AG10803 (cell line): ENCODE results near the gene MRGPRG.

Source experiments
- DNase-seq: peaks from one replicate; pipeline ENCODE4 v3.0.0; 2010; ENCODE audit warnings: low read depth
- H3K4me3 ChIP-seq: 2 replicates; pipeline ENCODE4 v1.5.1; 2011; ENCODE audit warnings: mild to moderate bottlenecking, low read length, control low read depth
- TF ChIP-seq, protein P1 (sequence below): conservative IDR thresholded peaks from 2 replicates; pipeline ENCODE4 v1.5.1; 2011; ENCODE audit warnings: mild to moderate bottlenecking, low read length, control low read depth, inconsistent platforms

Gene MRGPRG

DNA sequence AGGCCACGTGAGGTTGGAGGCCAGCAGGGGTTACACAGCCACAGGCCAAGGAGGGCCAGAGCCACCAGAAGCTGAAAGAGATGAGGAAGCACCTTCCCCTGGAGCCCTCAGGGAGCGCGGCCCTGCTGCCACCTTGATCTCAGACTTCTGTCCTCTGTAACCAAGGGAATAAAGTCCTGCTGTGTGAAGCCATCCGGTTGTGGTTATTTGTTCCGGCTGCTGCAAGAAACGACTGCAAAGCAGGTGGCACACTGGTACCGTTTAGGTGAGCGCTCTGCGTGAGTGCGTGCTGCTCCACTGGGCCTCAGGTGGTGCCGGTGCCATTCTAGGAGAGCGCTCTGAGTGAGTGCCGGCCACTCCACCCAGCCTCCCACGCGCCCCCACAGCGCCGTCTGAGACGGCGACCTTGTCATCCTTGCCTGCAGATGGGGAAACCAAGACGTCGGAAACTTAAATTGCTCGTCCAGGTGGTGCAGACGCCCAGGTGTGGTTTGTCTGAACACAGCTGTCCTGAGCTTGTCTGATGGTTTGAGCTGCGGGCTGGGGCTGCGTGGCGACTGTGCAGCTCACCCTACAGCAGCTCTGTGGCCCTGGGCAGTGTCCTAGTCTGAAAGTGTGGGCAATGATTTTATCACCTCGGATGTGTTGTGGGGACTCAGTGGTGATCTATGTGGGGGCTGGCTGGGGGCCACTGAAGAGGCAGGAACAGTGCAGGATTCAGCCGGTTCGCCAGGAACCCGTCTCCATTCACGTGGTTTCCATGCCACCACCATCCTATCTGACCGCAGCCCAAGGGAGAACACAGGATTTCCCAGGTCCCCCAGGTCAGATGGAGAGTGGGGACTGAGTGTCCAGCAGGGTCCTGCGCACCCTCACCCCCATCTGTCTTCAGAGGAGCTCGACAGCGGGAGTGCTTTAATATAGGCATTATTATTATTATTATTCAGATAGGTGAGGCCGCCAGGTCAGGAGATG, 4.6 kb upstream of the MRGPRG start:
- TF ChIP-seq, protein P1, sequence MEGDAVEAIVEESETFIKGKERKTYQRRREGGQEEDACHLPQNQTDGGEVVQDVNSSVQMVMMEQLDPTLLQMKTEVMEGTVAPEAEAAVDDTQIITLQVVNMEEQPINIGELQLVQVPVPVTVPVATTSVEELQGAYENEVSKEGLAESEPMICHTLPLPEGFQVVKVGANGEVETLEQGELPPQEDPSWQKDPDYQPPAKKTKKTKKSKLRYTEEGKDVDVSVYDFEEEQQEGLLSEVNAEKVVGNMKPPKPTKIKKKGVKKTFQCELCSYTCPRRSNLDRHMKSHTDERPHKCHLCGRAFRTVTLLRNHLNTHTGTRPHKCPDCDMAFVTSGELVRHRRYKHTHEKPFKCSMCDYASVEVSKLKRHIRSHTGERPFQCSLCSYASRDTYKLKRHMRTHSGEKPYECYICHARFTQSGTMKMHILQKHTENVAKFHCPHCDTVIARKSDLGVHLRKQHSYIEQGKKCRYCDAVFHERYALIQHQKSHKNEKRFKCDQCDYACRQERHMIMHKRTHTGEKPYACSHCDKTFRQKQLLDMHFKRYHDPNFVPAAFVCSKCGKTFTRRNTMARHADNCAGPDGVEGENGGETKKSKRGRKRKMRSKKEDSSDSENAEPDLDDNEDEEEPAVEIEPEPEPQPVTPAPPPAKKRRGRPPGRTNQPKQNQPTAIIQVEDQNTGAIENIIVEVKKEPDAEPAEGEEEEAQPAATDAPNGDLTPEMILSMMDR = no peak
- no peak overlapping the region for H3K4me3 ChIP-seq
- DNase-seq = no peak

DNA sequence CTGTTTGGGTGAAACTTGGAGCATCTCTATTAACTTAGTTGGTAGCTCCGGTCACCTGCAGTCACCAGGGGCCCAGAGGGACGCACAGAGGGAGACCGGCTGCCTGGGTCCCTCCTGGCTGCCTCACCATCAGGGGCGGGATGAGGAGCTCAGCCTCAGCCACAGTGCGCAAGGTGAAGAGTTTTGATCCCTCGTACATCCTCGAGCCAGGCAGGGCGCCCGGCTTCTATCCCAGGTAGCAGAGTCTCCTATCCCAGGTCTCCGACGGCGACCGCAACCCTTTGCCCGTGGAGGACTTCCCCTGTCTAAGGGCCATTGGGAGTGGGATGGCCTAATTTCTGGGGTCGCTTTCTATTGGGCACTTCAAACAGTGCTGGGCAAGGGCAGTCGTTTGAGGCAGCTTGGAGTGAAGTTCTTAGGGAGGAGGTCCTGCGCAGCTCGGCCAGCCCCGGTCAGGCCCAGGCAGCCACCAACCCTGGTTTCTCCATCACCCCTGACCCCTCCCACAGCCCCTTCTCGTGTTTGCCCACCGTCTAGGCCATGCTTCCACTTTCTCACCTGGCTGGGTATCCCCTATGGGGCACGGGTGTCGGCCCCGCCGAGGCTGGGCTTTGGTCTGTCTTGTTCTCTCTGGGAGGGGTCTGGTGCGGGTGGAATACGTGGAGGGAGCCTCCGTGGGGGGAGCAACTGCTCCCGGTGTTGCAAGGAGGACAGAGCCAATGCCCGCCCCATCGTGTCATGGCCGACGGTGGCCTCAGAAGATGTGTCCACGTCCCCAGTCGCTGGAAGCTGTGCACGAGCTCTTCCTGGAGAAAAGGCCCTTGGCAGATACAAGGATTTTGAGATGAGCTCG, 3.6 kb upstream of the MRGPRG start:
- DNase-seq = no peak
- no peak overlapping the region for H3K4me3 ChIP-seq
- TF ChIP-seq, protein P1 = no peak

DNA sequence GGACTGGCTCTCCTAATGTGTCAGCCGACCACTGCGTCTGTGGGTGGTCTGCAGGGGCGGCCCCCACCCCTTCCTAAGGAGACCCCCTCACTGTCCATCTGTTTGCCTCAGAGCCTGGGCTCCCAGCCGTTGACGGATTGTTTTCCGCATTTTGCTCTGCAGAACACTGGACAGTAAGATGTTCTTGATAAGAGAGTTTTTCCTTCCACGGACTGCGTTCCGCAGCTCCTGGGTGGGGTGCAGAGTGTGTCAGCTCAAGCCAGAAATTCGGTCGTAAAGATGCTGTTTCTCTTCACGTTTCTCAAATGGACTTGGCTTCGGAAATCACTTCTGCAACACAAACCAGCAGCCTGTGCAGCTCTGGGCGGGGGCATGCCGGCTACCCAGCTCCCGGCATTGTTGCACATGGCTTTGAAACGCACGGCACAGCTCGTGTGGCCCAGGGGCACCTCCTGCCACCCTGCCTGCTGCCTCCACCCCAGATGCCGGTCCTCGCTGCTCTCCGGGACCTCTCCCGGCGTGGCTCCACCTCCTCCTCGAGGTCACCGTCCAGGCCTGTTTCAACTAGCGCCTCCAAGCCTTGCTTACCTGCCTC, 2.9 kb upstream of the MRGPRG start:
- TF ChIP-seq, protein P1 = no peak
- no peak for DNase-seq
- no peak overlapping the region for H3K4me3 ChIP-seq

DNA sequence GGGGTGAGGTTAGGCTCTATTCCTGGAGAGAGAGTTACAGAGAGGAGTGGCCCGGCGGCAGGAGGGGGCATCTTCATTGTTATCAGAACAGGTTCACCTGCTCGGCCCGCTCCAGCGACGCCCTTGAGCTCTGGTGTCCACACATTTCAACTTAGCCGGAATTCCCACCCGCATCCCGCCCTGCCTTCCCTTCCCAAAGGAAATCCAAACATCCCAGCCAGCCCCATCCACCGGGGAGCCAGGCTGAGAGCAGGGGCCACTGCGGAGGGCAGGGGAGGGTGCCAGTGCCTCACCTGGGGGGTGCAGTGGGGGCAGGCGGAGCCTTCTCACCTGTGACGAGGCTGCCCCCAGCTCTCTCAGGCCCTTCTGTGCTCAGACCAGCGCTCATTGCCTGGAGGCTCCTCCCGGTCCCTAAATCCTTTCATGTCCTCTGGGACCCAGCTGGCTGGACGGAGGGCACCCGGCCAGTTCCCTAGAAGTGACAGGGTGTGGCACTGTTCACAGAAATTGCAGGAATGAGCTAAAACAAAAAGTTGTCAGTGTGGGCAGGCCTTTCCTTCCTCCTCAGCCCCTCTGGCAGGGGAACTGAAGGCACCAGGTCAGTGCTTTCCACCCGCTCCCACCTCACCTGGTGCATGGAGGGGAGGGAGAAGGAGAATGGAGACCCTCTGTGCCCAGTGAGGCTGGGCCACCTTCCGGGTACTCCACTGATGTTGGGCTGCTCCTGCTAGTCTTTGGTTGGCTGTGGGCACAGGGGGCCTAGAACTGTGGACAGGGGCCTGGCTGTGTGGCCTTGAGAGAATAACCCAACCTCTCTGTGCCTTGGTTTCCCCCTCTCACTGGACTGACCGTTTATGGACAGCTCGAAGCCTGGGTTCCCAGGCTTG, 2.2 kb upstream of the MRGPRG start:
- DNase-seq = no peak
- no peak overlapping the region for H3K4me3 ChIP-seq
- TF ChIP-seq, protein P1 = no peak

DNA sequence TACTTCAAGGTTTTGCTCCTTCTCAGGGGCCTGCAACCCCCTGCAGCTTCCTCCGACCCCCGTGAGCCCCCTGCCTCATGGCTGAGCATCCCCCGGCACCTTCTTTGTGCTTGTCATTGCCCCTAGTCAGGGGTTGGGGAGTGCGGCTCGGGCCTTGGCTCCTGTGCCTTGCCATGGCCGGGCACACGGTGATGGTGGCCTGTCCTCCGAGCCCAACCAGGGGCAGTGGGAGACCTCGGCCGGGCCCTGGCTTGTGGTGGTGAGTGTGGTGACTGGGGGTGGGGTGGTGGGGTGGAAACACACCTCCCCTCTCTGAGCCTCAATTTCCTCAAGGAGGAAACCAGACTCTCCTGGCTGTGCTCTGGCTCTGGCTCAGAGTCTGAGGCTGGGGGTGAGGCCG, 1.5 kb upstream of the MRGPRG start:
- DNase-seq = no peak
- H3K4me3 ChIP-seq = no peak overlapping the region
- TF ChIP-seq, protein P1 = no peak

DNA sequence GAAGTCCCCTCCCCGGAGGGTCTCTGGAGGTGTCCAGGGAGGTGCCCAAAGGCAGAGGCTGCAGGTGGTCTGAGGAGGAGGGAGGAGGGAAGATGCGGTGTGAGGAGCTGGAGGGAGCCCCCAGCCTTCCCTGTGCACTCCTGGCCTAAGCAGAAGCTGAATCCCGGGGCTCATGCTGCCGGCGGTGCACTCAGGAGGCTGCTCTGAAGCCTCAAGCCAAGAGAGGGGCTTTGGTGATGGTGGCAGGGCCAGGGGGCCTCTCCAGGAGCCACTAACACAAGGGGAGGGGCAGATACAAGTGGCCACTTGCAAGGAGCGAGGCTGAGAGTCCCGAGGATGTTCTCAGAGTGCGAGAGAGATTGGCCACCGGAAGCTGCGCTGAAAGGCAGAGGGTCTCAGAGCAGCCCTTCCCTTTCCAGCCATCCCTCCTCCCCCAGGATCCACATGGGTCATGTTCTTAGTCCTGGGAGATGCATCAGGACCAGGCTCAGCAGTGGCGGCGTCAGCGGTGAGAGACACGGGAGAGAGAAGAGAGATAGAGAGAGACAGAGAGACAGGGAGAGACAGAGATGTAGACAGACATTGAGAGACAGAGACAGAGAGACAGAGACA, 774 bp upstream of the MRGPRG start:
- H3K4me3 ChIP-seq = no peak overlapping the region
- TF ChIP-seq, protein P1 = no peak
- no peak for DNase-seq
